ENCODE measurements around the gene GNPTG.

GNPTG gene

DNA sequence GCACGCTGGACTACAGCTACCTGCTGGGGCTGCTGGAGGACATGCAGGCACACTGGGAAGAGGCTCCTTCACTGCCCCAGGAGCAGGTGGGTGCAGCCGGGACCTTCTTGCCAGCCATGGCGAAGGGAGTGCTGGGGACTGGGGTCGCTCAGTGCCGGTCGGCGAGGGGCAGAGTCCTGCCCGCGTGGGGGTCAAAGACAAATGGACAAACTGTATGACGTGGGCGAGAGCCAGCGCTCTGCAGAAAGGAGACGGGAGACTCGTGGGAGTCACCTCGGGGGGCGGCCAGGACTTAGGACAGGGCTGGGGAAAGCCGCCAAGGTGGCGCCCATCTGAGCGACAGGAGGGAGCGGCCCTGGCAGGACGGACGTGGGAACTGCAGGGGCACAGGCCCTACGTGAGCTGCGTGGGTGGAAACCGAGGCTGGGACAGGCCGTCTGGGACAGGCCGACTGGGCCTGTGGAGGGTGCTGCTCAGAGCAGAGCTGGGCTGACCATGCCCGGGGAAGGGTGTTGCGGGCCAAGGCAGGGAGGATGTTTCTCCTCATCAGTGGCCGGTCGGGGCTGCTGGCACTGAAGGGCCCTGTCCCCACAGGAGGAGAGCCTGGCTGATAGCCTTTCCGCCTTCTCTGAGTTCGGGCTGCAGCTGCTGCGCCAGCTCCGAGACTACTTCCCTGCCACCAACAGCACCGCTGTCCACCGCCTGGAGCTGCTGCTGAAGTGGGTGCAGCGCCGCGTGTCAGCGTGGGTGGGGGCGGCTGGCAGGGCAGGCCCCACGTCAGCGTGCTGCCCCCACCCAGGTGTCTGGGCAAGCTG lies 8.1 kb upstream of the GNPTG start:
- DNase-seq (ENCODE audit: insufficient read length, low spot score) (no peak), FAIRE-seq (no peak)
- no peak for TF ChIP-seq POLR2A (IDR thresholded peaks at IDR 0.05; ENCODE audit: low read depth, low read length)

DNA sequence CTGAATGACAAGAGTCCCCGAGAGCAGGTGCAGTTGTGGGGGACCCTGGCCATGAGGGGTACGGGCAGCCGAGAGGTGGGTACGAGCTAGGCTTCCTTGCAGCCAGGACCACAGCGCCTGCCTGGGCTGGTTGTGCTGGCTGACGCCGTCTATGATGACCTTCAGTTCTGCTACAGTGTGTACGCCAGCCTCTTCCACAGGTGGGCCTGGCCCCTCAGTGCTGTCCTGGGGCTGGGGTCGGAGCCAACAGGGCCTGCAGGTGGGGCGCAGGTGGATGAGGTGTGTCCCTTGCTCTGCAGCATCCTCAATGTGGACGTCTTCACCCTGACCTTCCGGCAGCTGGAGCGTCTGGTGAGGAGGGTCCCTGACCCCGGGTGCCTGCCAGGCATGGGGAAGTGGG lies 7.2 kb upstream of the GNPTG start:
- FAIRE-seq, result no peak
- TF ChIP-seq POLR2A (IDR thresholded peaks at IDR 0.05; ENCODE audit: low read depth, low read length), result no peak
- DNase-seq (ENCODE audit: insufficient read length, low spot score), result no peak

DNA sequence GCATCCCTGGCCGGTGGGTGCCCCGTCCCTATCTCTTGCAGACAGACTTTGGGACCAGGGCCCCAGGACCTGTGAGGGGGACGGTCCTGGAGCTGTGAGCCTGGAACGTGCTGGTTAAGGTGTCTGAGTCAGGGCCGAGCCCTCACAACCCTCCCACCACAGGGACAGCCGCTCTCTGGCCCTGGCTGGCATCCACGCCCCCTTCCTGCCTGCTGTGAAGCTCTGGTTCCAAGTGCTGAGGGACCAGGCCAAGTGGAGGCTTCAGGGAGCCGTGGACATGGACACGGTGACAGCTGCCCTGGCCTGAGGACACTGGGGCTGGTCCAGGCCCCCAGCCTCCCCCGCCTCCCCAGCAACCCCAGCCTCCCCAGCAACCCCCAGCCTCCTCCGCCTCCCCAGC lies 6.6 kb upstream of the GNPTG start:
- DNase-seq (ENCODE audit: insufficient read length, low spot score) (no peak), FAIRE-seq (no peak)
- no peak for TF ChIP-seq POLR2A (IDR thresholded peaks at IDR 0.05; ENCODE audit: low read depth, low read length)

DNA sequence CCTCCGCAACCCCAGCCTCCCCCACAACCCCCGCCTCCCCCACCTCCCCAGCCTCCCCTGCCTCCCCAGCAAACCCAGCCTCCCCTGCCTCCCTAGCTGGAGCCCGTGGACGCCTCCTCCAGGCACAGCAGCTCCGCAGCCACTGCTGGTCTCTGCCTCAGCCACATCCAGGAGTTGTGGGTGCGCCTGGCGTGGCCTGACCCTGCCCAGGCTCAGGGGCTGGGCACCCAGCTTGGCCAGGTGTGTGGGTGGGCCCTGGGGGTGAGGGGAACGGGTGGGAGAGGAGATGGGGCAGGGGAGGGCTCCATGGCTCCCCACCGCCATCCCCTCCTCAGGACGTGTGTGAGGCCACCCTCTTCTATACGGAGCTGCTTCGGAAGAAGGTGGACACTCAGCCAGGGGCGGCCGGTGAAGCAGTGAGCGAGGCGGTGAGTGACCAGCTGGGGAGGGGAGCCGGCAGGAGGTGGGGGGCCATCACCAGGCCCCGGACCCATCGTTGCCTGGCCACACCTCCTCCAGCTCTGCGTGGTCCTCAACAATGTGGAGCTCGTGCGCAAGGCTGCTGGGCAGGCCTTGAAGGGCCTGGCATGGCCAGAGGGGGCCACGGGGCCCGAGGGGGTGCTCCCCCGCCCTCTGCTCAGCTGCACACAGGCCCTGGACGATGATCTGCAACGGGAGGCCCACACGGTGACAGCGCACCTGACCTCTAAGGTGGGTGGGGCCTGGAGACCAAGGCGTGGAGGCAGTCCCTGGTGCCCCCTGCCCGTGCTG lies 5.9 kb upstream of the GNPTG start:
- no peak for TF ChIP-seq POLR2A (IDR thresholded peaks at IDR 0.05; ENCODE audit: low read depth, low read length)
- no peak for FAIRE-seq
- no peak for DNase-seq (ENCODE audit: insufficient read length, low spot score)

DNA sequence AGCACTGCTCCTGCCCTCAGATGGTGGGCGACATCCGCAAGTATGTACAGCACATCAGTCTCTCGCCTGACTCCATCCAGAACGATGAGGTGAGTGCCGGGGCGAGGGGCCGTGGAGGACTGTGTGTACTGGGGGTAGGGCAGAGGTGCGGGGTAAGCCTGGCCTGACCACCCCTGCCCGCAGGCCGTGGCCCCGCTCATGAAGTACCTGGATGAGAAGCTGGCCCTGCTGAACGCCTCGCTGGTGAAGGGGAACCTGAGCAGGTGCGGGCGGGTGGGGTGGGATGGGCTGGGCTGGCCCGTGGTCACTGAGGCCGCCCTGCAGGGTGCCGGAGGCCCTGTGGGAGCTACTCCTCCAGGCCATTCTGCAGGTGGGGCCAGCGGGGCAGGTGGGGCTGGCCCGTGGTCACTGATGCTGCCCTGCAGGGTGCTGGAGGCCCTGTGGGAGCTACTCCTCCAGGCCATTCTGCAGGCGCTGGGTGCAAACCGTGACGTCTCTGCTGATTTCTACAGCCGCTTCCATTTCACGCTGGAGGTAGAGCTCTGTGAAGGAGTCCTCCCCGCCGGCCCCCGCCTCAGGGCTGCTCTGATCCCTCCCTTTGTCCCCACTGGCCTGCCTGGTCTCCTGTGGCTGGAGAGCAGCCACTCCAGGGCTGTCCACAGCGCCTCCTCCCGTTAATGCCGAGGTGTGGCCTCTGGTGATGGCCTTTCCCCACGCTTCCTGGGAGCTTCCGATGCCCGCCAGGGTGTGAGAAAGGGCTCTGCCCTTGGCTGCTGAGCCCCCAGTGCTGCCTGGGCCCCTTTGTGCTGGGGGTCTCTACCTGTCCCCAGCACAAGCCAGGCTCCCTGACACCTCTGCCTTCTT lies 5.1 kb upstream of the GNPTG start:
- FAIRE-seq, result no peak
- no peak for TF ChIP-seq POLR2A (IDR thresholded peaks at IDR 0.05; ENCODE audit: low read depth, low read length)
- DNase-seq (ENCODE audit: insufficient read length, low spot score), result no peak

DNA sequence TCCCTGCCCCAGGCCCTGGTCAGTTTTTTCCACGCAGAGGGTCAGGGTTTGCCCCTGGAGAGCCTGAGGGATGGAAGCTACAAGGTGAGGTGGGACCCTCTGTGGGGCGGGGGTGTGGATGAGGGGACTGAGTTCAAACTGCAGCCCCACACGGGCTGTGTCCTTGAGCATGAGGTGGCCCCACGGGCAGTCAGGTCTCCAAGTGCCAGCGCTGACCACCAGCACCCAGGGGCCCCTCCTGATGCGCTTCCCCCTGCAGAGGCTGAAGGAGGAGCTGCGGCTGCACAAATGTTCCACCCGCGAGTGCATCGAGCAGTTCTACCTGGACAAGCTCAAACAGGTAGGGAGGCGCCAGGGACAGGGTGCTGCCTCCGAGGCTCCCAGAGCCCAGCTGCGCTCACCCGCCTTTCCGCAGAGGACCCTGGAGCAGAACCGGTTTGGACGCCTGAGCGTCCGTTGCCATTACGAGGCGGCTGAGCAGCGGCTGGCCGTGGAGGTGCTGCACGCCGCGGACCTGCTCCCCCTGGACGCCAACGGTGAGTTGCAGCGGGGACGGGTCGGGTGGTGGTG lies 4.4 kb upstream of the GNPTG start:
- no peak for TF ChIP-seq POLR2A (IDR thresholded peaks at IDR 0.05; ENCODE audit: low read depth, low read length)
- no peak for FAIRE-seq
- DNase-seq (ENCODE audit: insufficient read length, low spot score), result no peak

DNA sequence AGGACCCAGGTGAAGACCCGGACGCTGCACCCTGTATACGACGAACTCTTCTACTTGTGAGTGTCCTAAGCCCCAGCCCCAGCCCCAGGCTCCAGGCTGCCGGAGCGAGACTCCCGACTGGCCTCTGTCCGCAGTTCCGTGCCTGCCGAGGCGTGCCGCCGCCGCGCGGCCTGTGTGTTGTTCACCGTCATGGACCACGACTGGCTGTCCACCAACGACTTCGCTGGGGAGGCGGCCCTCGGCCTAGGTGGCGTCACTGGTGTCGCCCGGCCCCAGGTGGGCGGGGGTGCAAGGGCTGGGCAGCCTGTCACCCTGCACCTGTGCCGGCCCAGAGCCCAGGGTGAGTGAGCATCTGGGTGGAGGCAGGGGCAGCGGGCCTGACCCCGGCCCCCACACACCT lies 3.8 kb upstream of the GNPTG start:
- FAIRE-seq, result no peak
- DNase-seq (ENCODE audit: insufficient read length, low spot score), result no peak
- no peak for TF ChIP-seq POLR2A (IDR thresholded peaks at IDR 0.05; ENCODE audit: low read depth, low read length)

DNA sequence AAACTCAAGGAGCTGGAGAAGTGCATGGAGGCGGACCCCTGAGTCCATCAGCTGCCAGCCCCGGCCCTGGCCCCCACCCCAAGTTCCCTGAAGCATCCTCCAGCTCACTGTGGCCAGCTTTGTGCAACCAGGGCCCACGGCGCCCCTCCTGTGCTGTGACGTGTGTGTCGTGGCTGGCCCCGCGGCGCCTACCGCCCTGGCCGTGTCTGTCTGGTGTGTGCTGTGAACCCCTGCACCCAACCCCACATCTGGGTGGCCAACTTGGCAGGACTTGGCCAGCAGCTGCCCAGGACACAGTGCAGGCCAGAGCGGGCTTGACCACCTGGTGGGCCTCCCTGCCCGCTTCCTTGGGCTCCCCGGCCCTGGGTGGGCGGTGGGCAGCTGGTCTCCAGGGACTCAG lies 3.3 kb upstream of the GNPTG start:
- no peak for DNase-seq (ENCODE audit: insufficient read length, low spot score)
- TF ChIP-seq POLR2A (IDR thresholded peaks at IDR 0.05; ENCODE audit: low read depth, low read length), result no peak
- FAIRE-seq, result no peak

DNA sequence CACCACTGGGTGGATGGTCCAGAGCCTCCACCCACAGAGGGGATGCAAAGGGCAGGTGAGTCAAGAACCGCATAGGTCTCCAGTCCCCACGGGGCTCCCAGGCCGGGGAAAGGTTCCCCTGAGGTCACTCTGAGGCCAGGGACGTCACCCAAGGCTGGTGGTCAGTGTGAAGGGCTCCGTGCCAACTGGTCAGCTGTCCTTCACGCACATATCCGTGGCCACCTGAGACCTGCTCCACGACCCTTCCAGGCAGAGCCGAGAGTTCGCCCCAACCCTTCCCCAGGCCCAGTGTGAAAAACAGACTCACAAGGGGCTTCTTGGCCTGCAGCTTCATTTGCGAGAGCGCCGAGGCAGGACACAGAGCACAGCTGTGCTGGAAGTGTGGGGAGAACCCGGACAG lies 2.8 kb upstream of the GNPTG start:
- FAIRE-seq (no peak), DNase-seq (ENCODE audit: insufficient read length, low spot score) (no peak)
- TF ChIP-seq POLR2A (IDR thresholded peaks at IDR 0.05; ENCODE audit: low read depth, low read length), result no peak

DNA sequence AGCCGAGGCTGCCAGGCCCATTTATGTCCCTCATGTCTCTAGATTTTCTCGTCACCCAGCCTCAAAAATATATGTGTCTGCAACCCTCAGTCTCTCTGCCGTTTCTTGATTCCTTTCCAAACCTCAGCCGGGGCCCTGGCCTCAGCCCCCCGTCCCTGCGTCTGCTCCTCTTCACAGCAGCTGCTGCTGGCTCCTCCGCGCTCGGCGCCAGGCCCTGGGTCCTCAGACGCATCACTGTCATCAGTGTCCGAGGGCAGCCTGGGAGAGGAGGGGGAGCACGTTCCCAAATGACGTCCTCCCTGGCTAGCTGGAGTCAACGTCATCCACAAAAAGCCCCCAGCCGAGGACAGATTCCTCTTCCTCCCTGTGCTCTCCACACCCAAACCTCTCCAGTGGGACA lies 2.4 kb upstream of the GNPTG start:
- no peak for TF ChIP-seq POLR2A (IDR thresholded peaks at IDR 0.05; ENCODE audit: low read depth, low read length)
- DNase-seq (ENCODE audit: insufficient read length, low spot score) (no peak), FAIRE-seq (no peak)

DNA sequence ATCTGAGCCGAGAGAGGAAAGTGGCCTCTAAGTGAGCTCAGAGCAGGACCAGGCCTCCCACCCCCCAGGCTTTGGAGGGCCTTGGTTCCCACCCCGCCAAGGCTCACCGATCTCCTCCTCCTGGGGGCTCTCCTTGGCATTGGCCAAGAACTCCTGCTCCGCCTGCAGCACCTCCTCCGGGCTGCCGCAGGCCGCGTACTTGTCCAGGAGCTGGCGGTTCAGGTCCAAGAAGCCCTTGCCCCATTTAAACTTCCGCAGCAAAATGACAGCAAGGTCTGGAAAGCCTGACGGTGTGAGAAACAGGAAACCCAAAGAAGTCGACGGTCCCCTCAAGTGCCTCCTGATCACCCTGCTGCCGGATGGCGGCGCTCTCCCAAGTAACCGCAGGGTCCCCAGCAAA lies 1.8 kb upstream of the GNPTG start:
- no peak for DNase-seq (ENCODE audit: insufficient read length, low spot score)
- no peak for FAIRE-seq
- no peak for TF ChIP-seq POLR2A (IDR thresholded peaks at IDR 0.05; ENCODE audit: low read depth, low read length)

DNA sequence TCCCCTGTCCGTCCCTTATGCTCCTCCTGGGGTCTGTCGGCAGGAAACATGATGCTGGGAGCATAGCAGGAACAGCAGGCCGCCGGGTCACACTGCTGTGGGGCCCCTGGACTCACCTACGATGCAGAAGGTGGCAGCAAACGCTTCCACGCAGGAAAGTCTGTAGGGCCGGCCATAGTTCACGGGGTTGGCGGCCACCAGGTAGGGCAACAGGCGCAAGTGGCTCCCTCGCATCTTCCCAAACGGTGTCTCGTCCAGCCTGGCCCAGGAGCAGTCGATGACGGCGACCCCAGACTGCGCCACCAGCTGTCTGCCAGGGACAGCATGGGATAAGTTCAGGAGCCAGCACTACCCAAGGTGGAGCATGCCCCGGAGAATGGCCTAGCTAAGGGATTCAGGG lies 1.0 kb upstream of the GNPTG start:
- no peak for DNase-seq (ENCODE audit: insufficient read length, low spot score)
- FAIRE-seq, result no peak
- no peak for TF ChIP-seq POLR2A (IDR thresholded peaks at IDR 0.05; ENCODE audit: low read depth, low read length)

DNA sequence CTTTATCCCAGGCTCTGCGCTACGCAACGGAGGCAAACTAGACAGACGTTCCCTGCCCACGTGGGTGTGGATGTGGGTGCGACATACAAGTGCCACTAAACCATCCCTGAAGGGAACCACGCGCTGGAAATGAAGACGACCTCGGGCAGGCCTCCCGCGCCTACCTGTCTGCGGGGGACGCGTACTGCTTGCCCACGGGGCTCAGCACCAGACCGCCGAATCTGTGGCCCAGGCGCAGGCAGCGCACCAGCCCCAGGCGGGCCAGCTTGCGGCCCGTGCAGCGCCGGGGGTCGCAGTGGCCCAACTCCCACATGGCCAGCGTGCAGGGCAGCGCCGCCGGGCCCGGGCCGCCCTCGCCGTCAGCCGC lies 533 bp upstream of the GNPTG start:
- no peak for TF ChIP-seq POLR2A (IDR thresholded peaks at IDR 0.05; ENCODE audit: low read depth, low read length)
- DNase-seq (ENCODE audit: insufficient read length, low spot score), result no peak
- no peak for FAIRE-seq
